ENCODE data around the gene TP53. TPM values are rescaled to one million over a fixed set of nuclear protein-coding genes. Genes with fewer than 3 reads are reported as not detected.
A peak's percentile ranks its signal among the peaks of the same experiment; 100 is the strongest.

Gene TP53
- total RNA-seq (23.0 and 24.7 TPM in 2 replicates), polyA plus RNA-seq (35.5 and 43.2 TPM in 2 replicates), polyA minus RNA-seq (ENCODE audit: low replicate concordance) (123 and 139 TPM in 2 replicates)
- polyA plus RNA-seq (2012) = 40.7 and 43.3 TPM in 2 replicates

- H3K9ac ChIP-seq (ENCODE audit: insufficient read depth, low read length) = peak within 1 kb of the TSS; percentile 94
- H3K36me3 ChIP-seq (ENCODE audit: control insufficient read depth, insufficient read depth, low read length) = no peaks in the 10 kb centered on the region
- no peaks in the 10 kb centered on the region for H3K9me3 ChIP-seq (ENCODE audit: control insufficient read depth, insufficient read depth, low read depth, low read length)
- peaks cover 9% of the 10 kb centered on the region for H3K4me1 ChIP-seq (ENCODE audit: control insufficient read depth, extremely low read depth, insufficient read depth, low read length)
- peak in 1 of 2 donors; percentile 21 for TF ChIP-seq CTCF (conservative IDR thresholded peaks at IDR 0.05 in 1 of 2, IDR thresholded peaks at IDR 0.05 in 1 of 2; ENCODE audit: low read depth in 1 of 2, low read length in 2 of 2)
- TF ChIP-seq EZH2 (IDR thresholded peaks at IDR 0.05; ENCODE audit: low read length, missing control alignments) = no peak
- H4K20me1 ChIP-seq (ENCODE audit: control insufficient read depth, extremely low read depth, insufficient read depth, low read length) = no peaks in the 10 kb centered on the region
- no peaks in the 10 kb centered on the region for H3K27me3 ChIP-seq (ENCODE audit: control insufficient read depth, insufficient read depth, low read length)
- H3K4me3 ChIP-seq (replicated peaks in 1 of 4; ENCODE audit: control extremely low read depth in 1 of 4, insufficient read depth in 1 of 4, low read depth in 3 of 4, low read length in 4 of 4) = peak within 1 kb of the TSS; percentile 88 to 98 (median 96)
- peak; percentile 89 to 94 for DNase-seq (ENCODE audit: low read depth in 2 of 2)
- H3K4me2 ChIP-seq (ENCODE audit: extremely low read depth, insufficient read depth, low read length) = peak within 1 kb of the TSS; percentile 99
- peak within 1 kb of the TSS; percentile 92 for H2AFZ ChIP-seq (ENCODE audit: low read length)
- H3K27ac ChIP-seq (ENCODE audit: insufficient read depth, low read length) = peak within 1 kb of the TSS; percentile 99
- peaks cover 28% of the 10 kb centered on the region for H3K79me2 ChIP-seq (ENCODE audit: control insufficient read depth, insufficient read depth, low read length)
Measured at GRCh38 chr17:7687072-7687907, at the start of gene TP53. TP53 (minus strand) TSS chr17:7687490; CDS start chr17:7676594, 10,896 bp downstream.

GRCh38 chr17:7732981-7733539 is 45.8 kb upstream of the TP53 start:
- H3K36me3 ChIP-seq (ENCODE audit: control insufficient read depth, insufficient read depth, low read length) = no peaks in the 10 kb centered on the region

More at GRCh38 chr17:7732981-7733539, 45.8 kb upstream of the TP53 start:
- H3K27ac ChIP-seq (ENCODE audit: insufficient read depth, low read length) = no peak overlapping the region
- no peaks in the 10 kb centered on the region for H3K4me1 ChIP-seq (ENCODE audit: control insufficient read depth, extremely low read depth, insufficient read depth, low read length)
- no peak overlapping the region for H3K4me3 ChIP-seq (replicated peaks in 1 of 4; ENCODE audit: control extremely low read depth in 1 of 4, insufficient read depth in 1 of 4, low read depth in 3 of 4, low read length in 4 of 4)
- TF ChIP-seq EZH2 (IDR thresholded peaks at IDR 0.05; ENCODE audit: low read length, missing control alignments) (no peak), CTCF (conservative IDR thresholded peaks at IDR 0.05 in 1 of 2, IDR thresholded peaks at IDR 0.05 in 1 of 2; ENCODE audit: low read depth in 1 of 2, low read length in 2 of 2) (no peak)
- H3K79me2 ChIP-seq (ENCODE audit: control insufficient read depth, insufficient read depth, low read length) = no peaks in the 10 kb centered on the region
- H3K9ac ChIP-seq (ENCODE audit: insufficient read depth, low read length) = no peak overlapping the region
- H4K20me1 ChIP-seq (ENCODE audit: control insufficient read depth, extremely low read depth, insufficient read depth, low read length) = no peaks in the 10 kb centered on the region
- no peak overlapping the region for H2AFZ ChIP-seq (ENCODE audit: low read length)
- no peak for DNase-seq (ENCODE audit: low read depth in 2 of 2)
- H3K9me3 ChIP-seq (ENCODE audit: control insufficient read depth, insufficient read depth, low read depth, low read length) = no peaks in the 10 kb centered on the region
- peaks cover 24% of the 10 kb centered on the region for H3K27me3 ChIP-seq (ENCODE audit: control insufficient read depth, insufficient read depth, low read length)
- no peak overlapping the region for H3K4me2 ChIP-seq (ENCODE audit: extremely low read depth, insufficient read depth, low read length)
